ENCODE data around the gene DAB1. TPM values are rescaled to one million over a fixed set of nuclear protein-coding genes. Genes with fewer than 3 reads are reported as not detected.

Gene DAB1
- total and polyA plus RNA-seq, 2 of the 8 experiments (the other 6 are each of a cell fraction or from before 2014, with no cell fraction given): 4.4 to 11.8 TPM

DNA sequence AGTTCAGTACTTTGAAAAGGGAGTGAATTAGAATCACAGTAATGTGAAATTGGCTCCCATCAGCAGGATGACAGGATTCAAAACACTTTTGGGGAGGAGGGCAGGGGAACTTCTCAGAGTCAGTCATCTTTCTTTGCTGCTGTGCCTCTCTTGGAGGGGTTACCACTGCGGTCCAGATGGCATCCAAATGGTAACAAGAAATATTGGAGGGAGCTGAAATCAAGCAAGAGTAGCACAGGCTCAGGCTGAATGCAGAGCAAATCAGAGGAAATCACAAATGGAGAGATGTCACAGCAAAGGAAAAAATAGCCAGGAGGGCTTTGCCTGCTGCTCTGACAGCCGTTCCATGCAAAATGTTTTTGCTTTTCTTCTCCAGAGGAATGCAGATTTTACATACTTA lies 383.0 kb downstream of the DAB1 start (continued):
- TF ChIP-seq HDAC6 (IDR thresholded peaks at IDR 0.05; ENCODE audit: low read depth, low read length) (no peak), HDAC2 (IDR thresholded peaks at IDR 0.05; ENCODE audit: borderline replicate concordance in 1 of 2, low read depth in 2 of 2, low read length in 2 of 2) (no peak)

Data from H1 (cell line).